WTC11 (cell line): Measurements from ENCODE around the gene GGACT.

Experiments
- CTCF ChIP-seq: fragments of 200-600 bp; IDR thresholded peaks from 2 replicates; pipeline ENCODE4 v1.8.0; 2022; ENCODE audit warnings: antibody characterized with exemption
- ESRRA ChIP-seq: sonication (generic); formaldehyde crosslinking; IDR thresholded peaks from 2 replicates; pipeline ENCODE4 v1.8.1; 2022; ENCODE audit warnings: mild to moderate bottlenecking, missing genetic modification reagents, borderline replicate concordance

- TF ChIP-seq CTCF (no peak), ESRRA (no peak)
These were observed 24.0 kb downstream of the GGACT start for GRCh38 chr13:100564444-100565223.
